GM12878 (cell line): ENCODE measurements around the gene ATAD2B. TPM values are rescaled to one million over a fixed set of nuclear protein-coding genes. Genes with fewer than 3 reads are reported as not detected.

ENCODE experiments used
- ATAC-seq: fragments of 200-7000 bp; cut with Tn5 transposase; 3 replicates; pipeline ENCODE4 v1.9.1; 2020; ENCODE audit warnings: mild to moderate bottlenecking, moderate library complexity
- BruUV-seq: library from RNA; stranded (reverse); fragments of 400-500 nt; replicated peaks from 2 replicates; lab custom pipeline; 2021; lab: Mats Ljungman, UMichigan
- CTCF ChIA-PET: fragments of 300-600 bp; sonication (Branson Sonifier 250); formaldehyde crosslinking; extraction: SDS; loops from one replicate; lab custom pipeline; 2021; ENCODE audit warnings: inconsistent platforms; lab: Yijun Ruan, JAX
- POLR2A ChIA-PET: fragments of 350-600 bp; formaldehyde crosslinking; extraction: SDS; loops from one replicate; lab custom pipeline; 2021; ENCODE audit warnings: inconsistent platforms; lab: Charles Lee
- RAD21 ChIA-PET: fragments of 300-600 bp; sonication (Branson Sonifier 250); formaldehyde crosslinking; loops from one replicate; lab custom pipeline; 2023; ENCODE audit warnings: antibody characterized with exemption; ENCODE audit not compliant: unreplicated experiment; lab: Charles Lee
- SMC1A ChIA-PET: fragments of 300-600 bp; sonication (Branson Sonifier 250); formaldehyde crosslinking; loops from one replicate; lab custom pipeline; 2023; ENCODE audit not compliant: unreplicated experiment, uncharacterized antibody; lab: Charles Lee
- DNase-seq: peaks from one replicate; pipeline ENCODE4 v3.0.0-alpha.2; 2011; ENCODE audit warnings: low read depth, low spot score
- FAIRE-seq: peaks from 3 replicates; lab custom pipeline; 2011; peaks lifted over from hg19 to GRCh38; lab: Jason Lieb, UNC
- H2AFZ ChIP-seq: 2 replicates; pipeline ENCODE4 v1.6.0; 2011; ENCODE audit warnings: low read depth, low read length, control low read depth; ENCODE audit not compliant: control insufficient read depth
- H3K27ac ChIP-seq: 2 replicates; pipeline ENCODE4 v1.5.1; 2011; ENCODE audit warnings: control low read depth; ENCODE audit not compliant: control insufficient read depth, insufficient read depth
- H3K27me3 ChIP-seq, 2 experiments: replicated peaks in 1 of 2; 2 replicates each; pipeline versions ENCODE4 v1.6.0 to v1.6.1; 2011; ENCODE audit warnings: low read length in 1 of 2; ENCODE audit not compliant: control insufficient read depth in 2 of 2, insufficient read depth in 2 of 2
- H3K36me3 ChIP-seq, 2 experiments: 2 replicates each; pipeline ENCODE4 v1.5.1; 2011; ENCODE audit warnings: low read length in 1 of 2; ENCODE audit not compliant: control insufficient read depth in 2 of 2, insufficient read depth in 2 of 2
- H3K4me1 ChIP-seq: 2 replicates; pipeline ENCODE4 v1.6.1; 2011; ENCODE audit warnings: mild to moderate bottlenecking, low read length, moderate library complexity, mixed read lengths; ENCODE audit not compliant: control insufficient read depth, insufficient read depth
- H3K4me2 ChIP-seq: 2 replicates; pipeline ENCODE4 v1.6.0; 2011; ENCODE audit warnings: control low read depth; ENCODE audit not compliant: control insufficient read depth, insufficient read depth
- H3K4me3 ChIP-seq: fragments of 200-600 bp; sonication (generic); 2 replicates; pipeline ENCODE4 v1.5.1; 2016
- H3K79me2 ChIP-seq: 2 replicates; pipeline ENCODE4 v1.6.0; 2011; ENCODE audit warnings: low read length; ENCODE audit not compliant: control insufficient read depth, insufficient read depth
- H3K9ac ChIP-seq: 2 replicates; pipeline ENCODE4 v1.8.0; 2011; ENCODE audit warnings: low read length, control low read depth, mixed read lengths; ENCODE audit not compliant: control insufficient read depth, insufficient read depth
- H3K9me3 ChIP-seq: replicated peaks from 3 replicates; pipeline ENCODE4 v1.5.1; 2011; ENCODE audit warnings: mild to moderate bottlenecking, low read length; ENCODE audit not compliant: control insufficient read depth, insufficient read depth
- H4K20me1 ChIP-seq: 2 replicates; pipeline ENCODE4 v1.6.0; 2011; ENCODE audit not compliant: control insufficient read depth, insufficient read depth
- BRCA1 ChIP-seq: IDR thresholded peaks from 2 replicates; pipeline ENCODE4 v1.6.1; 2011; ENCODE audit warnings: low read depth, low read length, improper control_type of control experiment
- IKZF1 ChIP-seq: fragments of 450-650 bp; conservative IDR thresholded peaks from 2 replicates; pipeline ENCODE4 v1.6.1; 2017; ENCODE audit warnings: antibody characterized with exemption, mild to moderate bottlenecking
- IKZF2 ChIP-seq, 2 experiments: fragments of 450-650 bp; IDR thresholded peaks; 2 replicates each; pipeline ENCODE4 v1.6.1; 2017; ENCODE audit warnings: mild to moderate bottlenecking in 2 of 2, moderate library complexity in 2 of 2
- KDM1A ChIP-seq: fragments of 200-600 bp; sonication (generic); IDR thresholded peaks from 2 replicates; pipeline ENCODE4 v1.6.1; 2016; ENCODE audit warnings: borderline replicate concordance
- POLR2AphosphoS5 ChIP-seq: IDR thresholded peaks from 2 replicates; pipeline ENCODE4 v1.6.1; 2011; ENCODE audit warnings: mild to moderate bottlenecking, low read length, inconsistent platforms
- RCOR1 ChIP-seq: conservative IDR thresholded peaks from 2 replicates; pipeline ENCODE4 v1.6.1; 2012; ENCODE audit warnings: low read depth, low read length, improper control_type of control experiment
- SPI1 ChIP-seq: IDR thresholded peaks from 2 replicates; pipeline ENCODE4 v1.6.1; 2011; ENCODE audit warnings: low read depth, mild to moderate bottlenecking, low read length, moderate library complexity, borderline replicate concordance; ENCODE audit not compliant: insufficient read depth
- STAT3 ChIP-seq: IDR thresholded peaks from 2 replicates; pipeline ENCODE4 v1.6.1; 2011; ENCODE audit warnings: low read depth, low read length, improper control_type of control experiment
- TCF3 ChIP-seq: IDR thresholded peaks from 2 replicates; pipeline ENCODE4 v1.6.1; 2012; ENCODE audit warnings: low read depth, mild to moderate bottlenecking, low read length, borderline replicate concordance; ENCODE audit not compliant: insufficient read depth
- YBX1 ChIP-seq: fragments of 450-650 bp; IDR thresholded peaks from 2 replicates; pipeline ENCODE4 v1.6.1; 2016; ENCODE audit warnings: antibody characterized with exemption
- ZNF622 ChIP-seq: fragments of 450-650 bp; IDR thresholded peaks from 2 replicates; pipeline ENCODE4 v1.6.1; 2017; ENCODE audit warnings: mild to moderate bottlenecking, inconsistent platforms
- WGBS: methylation state at CpG from one replicate; pipeline ENCODE4 v1.1.6; 2016; ENCODE audit warnings: low lambda C conversion rate; ENCODE audit not compliant: insufficient replicate concordance, insufficient coverage; ENCODE audit errors: missing lambda C conversion rate; 5-methylcytosine and 5-hydroxymethylcytosine counted together
- in situ Hi-C: fragments of 300-500 bp; cut with MboI; formaldehyde crosslinking; loops from 9 replicates; pipeline ENCODE4 v1.14.3; 2018; ENCODE audit warnings: mixed read lengths
- intact Hi-C: fragments of 100-400 bp; cut with micrococcal nuclease; formaldehyde crosslinking; loops from one replicate; pipeline ENCODE4 v1.14.2; 2022; ENCODE audit not compliant: unreplicated experiment
- polyA plus RNA-seq, 11 experiments: library from polyadenylated mRNA; depleted of rRNA in 4 of 11; unstranded in 6 of 11; stranded (reverse) in 5 of 11; fragments of >200 nt; fragmentation: Nextera tagmentation in 4 of 11; fragmentation: Illumina TruSeq in 1 of 11; extraction: Ambion mirVana in 4 of 11; extraction: Trizol in 1 of 11; gene quantifications; 1 replicate in 1 of 11; 2 replicates in 10 of 11; pipeline versions ENCODE4 v1.2.1 to v1.2.3, GENCODE V29; 2011 to 2016; ENCODE audit warnings: inconsistent platforms in 2 of 11, missing spikeins in 2 of 11, low read depth in 1 of 11
- total RNA-seq, 4 experiments: library from RNA; depleted of rRNA in 3 of 4; stranded (reverse); fragments of >200 nt in 3 of 4; fragmentation: Illumina TruSeq in 1 of 4; extraction: Trizol in 1 of 4; gene quantifications; 2 replicates each; pipeline versions ENCODE4 v1.2.1 to v1.2.3, GENCODE V29; 2013 to 2021

ATAD2B gene
- total and polyA plus RNA-seq, 10 of the 15 experiments (the other 5 are each of a cell fraction or from before 2014, with no cell fraction given), result 3.6 to 29.9 (median 16.8) TPM

- SMC1A ChIA-PET, result no interaction called here
- CTCF ChIA-PET, result interaction anchor here (1.1 kb wide), 1 partner anchor 15 kb away, joined by 3 read pairs; no protein-coding TSS in a partner anchor
- no peak overlapping the region for H3K4me2 ChIP-seq
- no peaks in the 10 kb centered on the region for H3K9me3 ChIP-seq
- no peak overlapping the region for H3K9ac ChIP-seq
- no peak for DNase-seq
- FAIRE-seq, result no peak
- POLR2A ChIA-PET, result no interaction called here
- H3K27me3 ChIP-seq, result no peaks in the 10 kb centered on the region
- H3K4me1 ChIP-seq, result no peaks in the 10 kb centered on the region
- RAD21 ChIA-PET, result no interaction called here
- H3K79me2 ChIP-seq, result no peaks in the 10 kb centered on the region
- TF ChIP-seq ZNF622 (no peak), KDM1A (no peak), POLR2AphosphoS5 (no peak), IKZF2 (IDR thresholded peaks at IDR 0.05) (no peak)
- in situ Hi-C loops, result no loop called here
- no peak for ATAC-seq
- H2AFZ ChIP-seq, result no peak overlapping the region
- H3K27ac ChIP-seq, result no peak overlapping the region
- intact Hi-C loops, result no loop called here
- BruUV-seq, result no TSS peak
- H4K20me1 ChIP-seq, result no peaks in the 10 kb centered on the region
- no peaks in the 10 kb centered on the region; a peak in 2 of 4 replicates for H3K36me3 ChIP-seq
- H3K4me3 ChIP-seq, result no peak overlapping the region
Measured at GRCh38 chr2:23784971-23785370, 142.0 kb downstream of the ATAD2B start.

- POLR2A ChIA-PET, result interaction anchor here (0.6 kb wide), 1 partner anchor 151 kb away, joined by 4 read pairs; no protein-coding TSS in a partner anchor
Measured at GRCh38 chr2:23782646-23783045, 144.3 kb downstream of the ATAD2B start.

More at GRCh38 chr2:23782646-23783045, 144.3 kb downstream of the ATAD2B start:
- Histone ChIP-seq H3K4me3 (no peak overlapping the region), H3K36me3 (peaks cover 0 to 5% of the 10 kb centered on the region in 2 experiments; a peak in 3 of 4 replicates), H3K27me3 (no peaks in the 10 kb centered on the region), H3K9ac (no peak overlapping the region), H3K4me1 (no peaks in the 10 kb centered on the region), H3K27ac (no peak overlapping the region), H3K9me3 (no peaks in the 10 kb centered on the region), H4K20me1 (no peaks in the 10 kb centered on the region), H3K4me2 (no peak overlapping the region), H2AFZ (no peak overlapping the region), H3K79me2 (no peaks in the 10 kb centered on the region)
- DNase-seq (no peak), FAIRE-seq (no peak), ATAC-seq (no peak)
- no peak for TF ChIP-seq TCF3
- no peak for TF ChIP-seq YBX1
- TF ChIP-seq IKZF1, result no peak
- TF ChIP-seq BRCA1, result no peak
- no peak for TF ChIP-seq RCOR1
- TF ChIP-seq STAT3, result no peak
- no peak for TF ChIP-seq SPI1
- CTCF ChIA-PET, result no interaction called here
- SMC1A ChIA-PET, result interaction anchor here (0.7 kb wide), 1 partner anchor 301 kb away, joined by 3 read pairs; no protein-coding TSS in a partner anchor
- 100% methylated on average over 1 of the region's 1 CpG for WGBS
- in situ Hi-C loops (no loop called here), intact Hi-C loops (no loop called here)
- no TSS peak for BruUV-seq
- RAD21 ChIA-PET, result no interaction called here
